Transverse colon (tissue), 4 donors: ENCODE results near the gene PPP1R13B. TPM values are rescaled to one million over a fixed set of nuclear protein-coding genes. Genes with fewer than 3 reads are reported as not detected.
A peak's percentile ranks its signal among the peaks of the same experiment; 100 is the strongest.

Experiments
- DNase-seq: peaks from one replicate; pipeline ENCODE4 v3.0.0-alpha.2; 2019
- H3K27ac ChIP-seq, 4 donors: fragments of 200-600 bp; sonication (generic); 2 replicates each; pipeline ENCODE4 v1.5.1; 2016 to 2018; ENCODE audit warnings: inconsistent platforms in 4 of 4
- H3K27me3 ChIP-seq: fragments of 200-600 bp; sonication (generic); 2 replicates; pipeline ENCODE4 v1.5.1; 2017; ENCODE audit warnings: inconsistent platforms
- H3K36me3 ChIP-seq, 4 donors: fragments of 200-600 bp; sonication (generic); 2 replicates each; pipeline ENCODE4 v1.5.1; 2017 to 2019; ENCODE audit warnings: inconsistent platforms in 4 of 4
- H3K4me1 ChIP-seq, 4 donors: fragments of 200-600 bp; sonication (generic); 2 replicates each; pipeline ENCODE4 v1.5.1; 2017 to 2020; ENCODE audit warnings: inconsistent platforms in 4 of 4
- H3K4me3 ChIP-seq, 4 donors: fragments of 200-600 bp; sonication (generic); 1 replicate in 1 of 4; 2 replicates in 3 of 4; pipeline versions ENCODE4 v1.5.1 to v1.6.1; 2017 to 2019; ENCODE audit warnings: inconsistent platforms in 4 of 4
- H3K9me3 ChIP-seq, 2 donors: fragments of 200-600 bp; sonication (generic); 2 replicates each; pipeline ENCODE4 v1.5.1; 2017 to 2019; ENCODE audit warnings: inconsistent platforms in 2 of 2
- EP300 ChIP-seq: sonication (generic); formaldehyde crosslinking; IDR thresholded peaks from one replicate; pipeline ENCODE4 v1.6.1; 2017; ENCODE audit warnings: antibody characterized with exemption, low read depth
- POLR2A ChIP-seq: fragments of 450-650 bp; IDR thresholded peaks from one replicate; pipeline ENCODE4 v1.6.1; 2016; ENCODE audit warnings: antibody characterized with exemption, mild to moderate bottlenecking, moderate library complexity
- POLR2AphosphoS5 ChIP-seq, 3 donors: sonication (generic); formaldehyde crosslinking; IDR thresholded peaks; one replicate each; pipeline ENCODE4 v1.6.1; 2016; ENCODE audit warnings: antibody characterized with exemption in 3 of 3
- WGBS, 2 donors: methylation state at CpG; one replicate each; pipeline ENCODE4 v1.1.5; 2018; ENCODE audit warnings: low coverage in 1 of 2; 5-methylcytosine and 5-hydroxymethylcytosine counted together
- in situ Hi-C, 4 donors: fragments of 200-750 bp; cut with MboI; loops; one replicate each; pipeline versions ENCODE4 v1.15.0 to v1.15.1; 2017; ENCODE audit warnings: low sequenced_read_pairs in 3 of 4, low pct_ligation_motif_present in 1 of 4, low pct_unique_long_range_greater_than_20kb in 1 of 4
- intact Hi-C: fragments of 100-400 bp; cut with DNase I; formaldehyde crosslinking; loops from one replicate; pipeline ENCODE4 v1.15.1; 2023; ENCODE audit warnings: low total_unique reads
- total RNA-seq, 4 donors: library from RNA; depleted of rRNA; stranded (reverse); fragments of >200 nt; gene quantifications; one replicate each; pipeline ENCODE4 v1.1.0, GENCODE V29; 2016
- TF ChIP-seq, protein P1 (sequence below), 5 experiments: fragments of 200-600 bp in 3 of 5; fragments of 450-650 bp in 2 of 5; sonication (generic) in 3 of 5; IDR thresholded peaks; 1 replicate in 2 of 5; 2 replicates in 3 of 5; pipeline ENCODE4 v1.5.1; 2016 to 2017; ENCODE audit warnings: antibody characterized with exemption in 5 of 5, inconsistent platforms in 3 of 5, mild to moderate bottlenecking in 2 of 5, moderate library complexity in 1 of 5

PPP1R13B gene
- total RNA-seq, 4 donors from 2014 or later = 31.0 to 109 (median 42.0) TPM

DNA sequence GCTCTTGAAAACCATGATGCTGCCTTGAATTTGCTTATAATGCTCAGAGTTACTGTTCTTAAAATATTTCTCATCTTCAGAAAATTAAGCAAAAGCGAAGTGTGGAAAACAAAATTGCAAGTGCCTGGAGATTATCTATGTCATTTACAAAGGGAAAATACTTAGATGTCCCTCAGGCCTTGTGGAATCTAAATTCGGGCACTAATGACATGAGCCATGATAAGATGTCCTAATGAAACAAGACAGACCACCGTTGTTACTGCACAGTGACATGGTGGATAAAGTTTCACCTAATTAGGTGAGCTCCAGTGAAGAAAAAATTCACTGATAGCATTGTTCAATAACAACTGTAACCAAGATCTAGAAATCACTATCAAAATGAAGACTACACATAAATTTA is 30.4 kb downstream of the PPP1R13B start:
- H3K4me1 ChIP-seq = peaks cover 0 to 20% (median 11%) of the 10 kb centered on the region in 4 donors
- no peak for DNase-seq
- no peaks in the 10 kb centered on the region for H3K27me3 ChIP-seq
- intact Hi-C loops (loop anchor here (10.0 kb wide), 2 partner anchors 168 to 1552 kb away; no protein-coding TSS in a partner anchor), in situ Hi-C loops (loop anchor here in 2 of 4 donors (10.0 to 25.0 kb wide), 2 partner anchors 98 to 170 kb away; no protein-coding TSS in a partner anchor)
- H3K9me3 ChIP-seq = no peaks in the 10 kb centered on the region
- TF ChIP-seq, protein P1, sequence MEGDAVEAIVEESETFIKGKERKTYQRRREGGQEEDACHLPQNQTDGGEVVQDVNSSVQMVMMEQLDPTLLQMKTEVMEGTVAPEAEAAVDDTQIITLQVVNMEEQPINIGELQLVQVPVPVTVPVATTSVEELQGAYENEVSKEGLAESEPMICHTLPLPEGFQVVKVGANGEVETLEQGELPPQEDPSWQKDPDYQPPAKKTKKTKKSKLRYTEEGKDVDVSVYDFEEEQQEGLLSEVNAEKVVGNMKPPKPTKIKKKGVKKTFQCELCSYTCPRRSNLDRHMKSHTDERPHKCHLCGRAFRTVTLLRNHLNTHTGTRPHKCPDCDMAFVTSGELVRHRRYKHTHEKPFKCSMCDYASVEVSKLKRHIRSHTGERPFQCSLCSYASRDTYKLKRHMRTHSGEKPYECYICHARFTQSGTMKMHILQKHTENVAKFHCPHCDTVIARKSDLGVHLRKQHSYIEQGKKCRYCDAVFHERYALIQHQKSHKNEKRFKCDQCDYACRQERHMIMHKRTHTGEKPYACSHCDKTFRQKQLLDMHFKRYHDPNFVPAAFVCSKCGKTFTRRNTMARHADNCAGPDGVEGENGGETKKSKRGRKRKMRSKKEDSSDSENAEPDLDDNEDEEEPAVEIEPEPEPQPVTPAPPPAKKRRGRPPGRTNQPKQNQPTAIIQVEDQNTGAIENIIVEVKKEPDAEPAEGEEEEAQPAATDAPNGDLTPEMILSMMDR (IDR thresholded peaks at IDR 0.05) = no peak
- TF ChIP-seq POLR2AphosphoS5 (IDR thresholded peaks at IDR 0.05) (no peak), POLR2A (no peak), EP300 (no peak)
- no peak overlapping the region for H3K4me3 ChIP-seq
- WGBS, 2 donors = 79 to 90% methylated on average over 1 to 3 of the region's 3 CpGs
- no peaks in the 10 kb centered on the region for H3K36me3 ChIP-seq
- no peak overlapping the region for H3K27ac ChIP-seq

DNA sequence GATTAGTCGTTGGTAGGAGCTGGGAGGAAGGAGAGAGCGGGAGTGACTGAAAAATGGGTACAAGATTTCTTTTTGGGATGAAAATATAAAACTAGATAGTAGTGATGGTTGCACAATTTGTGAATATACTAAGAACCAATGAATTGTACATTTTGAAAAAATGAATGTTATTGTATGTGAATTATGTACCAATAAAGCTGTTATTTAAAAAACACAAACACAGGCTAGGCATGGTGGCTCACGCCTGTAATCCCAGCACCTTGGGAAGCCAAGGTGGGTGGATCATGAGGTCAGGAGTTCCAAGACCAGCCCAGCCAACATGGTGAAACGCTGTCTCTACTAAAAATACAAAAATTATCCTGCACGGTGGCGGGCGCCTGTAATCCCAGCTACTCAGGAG is 32.1 kb downstream of the PPP1R13B start:
- Histone ChIP-seq H3K27me3 (no peaks in the 10 kb centered on the region), H3K36me3 (no peaks in the 10 kb centered on the region), H3K9me3 (no peaks in the 10 kb centered on the region), H3K27ac (no peak overlapping the region), H3K4me1 (peaks cover 0 to 9% (median 8%) of the 10 kb centered on the region in 4 donors), H3K4me3 (no peak overlapping the region)
- DNase-seq = no peak
- 92 to 96% methylated on average over 6 to 7 of the region's 7 CpGs for WGBS, 2 donors
- TF ChIP-seq EP300 (no peak), POLR2A (no peak), POLR2AphosphoS5 (IDR thresholded peaks at IDR 0.05) (no peak)
- TF ChIP-seq, protein P1 (IDR thresholded peaks at IDR 0.05) = no peak
- in situ Hi-C loops (loop anchor here in 2 of 4 donors (10.0 to 25.0 kb wide), 2 partner anchors 100 to 172 kb away; no protein-coding TSS in a partner anchor), intact Hi-C loops (loop anchor here (10.0 kb wide), 2 partner anchors 170 to 1550 kb away; no protein-coding TSS in a partner anchor)

DNA sequence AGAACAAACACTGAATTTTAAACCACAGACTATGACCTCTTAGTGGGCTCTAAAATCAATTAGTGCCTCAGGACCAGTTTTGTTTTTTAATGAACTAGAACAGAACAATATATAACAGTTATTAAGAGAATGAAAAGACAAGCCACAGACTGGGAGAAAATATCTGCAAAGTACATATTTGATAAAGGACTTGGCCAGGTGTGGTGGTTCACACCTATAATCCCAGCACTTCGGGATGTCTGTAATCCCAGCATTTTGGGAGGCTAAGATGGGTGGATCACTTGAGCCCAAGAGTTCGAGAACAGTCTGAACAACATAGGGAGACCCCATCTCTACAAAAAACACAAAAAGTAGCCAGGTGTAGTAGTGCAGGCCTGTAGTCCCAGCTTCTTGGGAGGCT is 36.2 kb downstream of the PPP1R13B start:
- no peaks in the 10 kb centered on the region for H3K36me3 ChIP-seq
- TF ChIP-seq POLR2A (no peak), EP300 (no peak), POLR2AphosphoS5 (IDR thresholded peaks at IDR 0.05) (no peak)
- TF ChIP-seq, protein P1 (IDR thresholded peaks at IDR 0.05) = no peak
- intact Hi-C loops = loop anchor here (10.0 kb wide), 2 partner anchors 174 to 1546 kb away; no protein-coding TSS in a partner anchor
- in situ Hi-C loops = loop anchor here in 3 of 4 donors (5.0 to 25.0 kb wide), 3 partner anchors 101 to 176 kb away; no protein-coding TSS in a partner anchor
- H3K27me3 ChIP-seq = no peaks in the 10 kb centered on the region
- DNase-seq = no peak
- no peak overlapping the region for H3K27ac ChIP-seq
- peaks cover 0 to 3% (median 0%) of the 10 kb centered on the region in 4 donors for H3K4me1 ChIP-seq
- WGBS, 2 donors = 98% methylated on average over 2 of the region's 2 CpGs; no CpG with 5 or more reads in 1 of the 2 donors
- H3K4me3 ChIP-seq = no peak overlapping the region
- no peaks in the 10 kb centered on the region for H3K9me3 ChIP-seq

DNA sequence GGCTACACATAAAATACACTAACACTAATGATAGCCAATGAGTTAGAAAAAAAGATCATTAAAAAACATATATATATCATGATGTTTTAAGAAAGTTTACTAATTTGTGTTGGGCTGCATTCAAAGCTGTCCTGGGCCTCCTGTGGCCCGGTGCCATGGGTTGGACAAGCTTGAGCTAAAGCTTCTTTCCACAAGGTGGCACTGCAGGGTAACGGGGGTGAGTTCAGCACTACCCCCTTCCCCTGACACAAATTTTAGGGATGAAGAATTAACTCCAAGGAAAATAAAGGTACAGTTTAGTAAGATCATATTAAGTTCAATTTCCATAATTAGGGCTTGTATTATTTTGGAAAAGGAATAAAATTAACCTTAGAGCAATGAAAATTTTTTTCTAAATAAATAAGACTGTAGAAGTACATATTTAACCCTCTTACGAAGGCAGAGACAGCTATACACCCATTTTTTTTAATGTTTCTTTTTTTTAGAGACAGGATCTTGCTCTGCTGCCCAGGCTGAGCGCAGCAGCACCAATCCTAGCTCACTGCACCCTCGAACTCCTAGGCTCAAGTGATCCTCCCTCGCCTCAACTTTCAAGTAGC is 38.9 kb downstream of the PPP1R13B start:
- in situ Hi-C loops = loop anchor here in 3 of 4 donors (5.0 to 25.0 kb wide), 3 partner anchors 104 to 179 kb away; no protein-coding TSS in a partner anchor
- H3K9me3 ChIP-seq = no peaks in the 10 kb centered on the region
- no peak overlapping the region for H3K4me3 ChIP-seq
- 48 to 51% methylated on average over 5 to 6 of the region's 6 CpGs for WGBS, 2 donors
- TF ChIP-seq EP300 = no peak
- TF ChIP-seq, protein P1 (IDR thresholded peaks at IDR 0.05) = peak; percentile 81 to 89 (median 85)
- no peak overlapping the region for H3K27ac ChIP-seq
- H3K4me1 ChIP-seq = peaks cover 0 to 3% (median 1%) of the 10 kb centered on the region in 4 donors
- no peaks in the 10 kb centered on the region for H3K27me3 ChIP-seq
- DNase-seq = peak; percentile 78
- intact Hi-C loops = loop anchor here (2.0 kb wide), 1 partner anchor 102 kb away; no protein-coding TSS in a partner anchor
- H3K36me3 ChIP-seq = no peaks in the 10 kb centered on the region
